Gastrocnemius medialis (tissue), 4 donors: Measurements from ENCODE around the gene IGFALS.

Source experiments
- POLR2A ChIP-seq, 2 donors: fragments of 450-650 bp; IDR thresholded peaks; one replicate each; pipeline ENCODE4 v1.6.1; 2017; ENCODE audit warnings: antibody characterized with exemption in 2 of 2, mild to moderate bottlenecking in 2 of 2, moderate library complexity in 2 of 2
- TF ChIP-seq, protein P1 (sequence below), 5 experiments: fragments of 450-650 bp in 3 of 5; fragments of 200-600 bp in 2 of 5; sonication (generic) in 2 of 5; IDR thresholded peaks in 4 of 5; conservative IDR thresholded peaks in 1 of 5; 1 replicate in 4 of 5; 2 replicates in 1 of 5; pipeline ENCODE4 v1.5.1; 2016 to 2019; ENCODE audit warnings: antibody characterized with exemption in 5 of 5, mild to moderate bottlenecking in 3 of 5, moderate library complexity in 3 of 5

DNA sequence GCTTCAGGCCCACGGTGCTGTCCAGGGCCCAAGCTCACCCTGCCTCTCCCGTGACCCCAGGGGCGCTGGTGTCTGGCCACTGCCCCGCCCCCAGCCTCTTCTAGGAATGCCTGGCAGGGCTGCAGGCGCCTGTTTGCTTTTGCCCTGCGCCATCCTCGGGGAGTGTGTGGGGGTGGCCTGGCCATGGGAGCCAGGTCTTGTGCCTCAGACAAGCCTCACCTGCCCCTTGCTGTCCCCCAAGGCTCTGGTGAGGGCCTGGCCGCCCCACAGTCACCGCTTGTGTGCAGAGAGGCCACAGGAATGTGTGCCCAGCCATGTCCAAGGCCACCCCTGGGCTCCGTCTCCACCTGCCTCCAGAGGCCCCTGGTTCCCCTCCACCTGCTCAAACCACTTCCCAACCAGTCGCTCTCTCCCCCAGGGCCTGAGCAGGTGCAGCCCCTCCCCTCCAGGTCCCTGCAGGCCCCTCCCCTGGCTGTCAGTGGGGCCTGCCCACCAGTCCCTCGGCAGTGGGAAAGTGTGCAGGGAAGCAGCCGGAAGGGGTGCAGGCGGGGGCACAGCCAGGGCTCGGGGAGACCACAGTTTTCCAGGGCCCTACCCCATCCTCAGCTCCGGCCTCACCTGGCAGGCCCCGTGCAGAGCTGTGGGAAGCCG, 841 bp upstream of the IGFALS start:
- TF ChIP-seq, protein P1, sequence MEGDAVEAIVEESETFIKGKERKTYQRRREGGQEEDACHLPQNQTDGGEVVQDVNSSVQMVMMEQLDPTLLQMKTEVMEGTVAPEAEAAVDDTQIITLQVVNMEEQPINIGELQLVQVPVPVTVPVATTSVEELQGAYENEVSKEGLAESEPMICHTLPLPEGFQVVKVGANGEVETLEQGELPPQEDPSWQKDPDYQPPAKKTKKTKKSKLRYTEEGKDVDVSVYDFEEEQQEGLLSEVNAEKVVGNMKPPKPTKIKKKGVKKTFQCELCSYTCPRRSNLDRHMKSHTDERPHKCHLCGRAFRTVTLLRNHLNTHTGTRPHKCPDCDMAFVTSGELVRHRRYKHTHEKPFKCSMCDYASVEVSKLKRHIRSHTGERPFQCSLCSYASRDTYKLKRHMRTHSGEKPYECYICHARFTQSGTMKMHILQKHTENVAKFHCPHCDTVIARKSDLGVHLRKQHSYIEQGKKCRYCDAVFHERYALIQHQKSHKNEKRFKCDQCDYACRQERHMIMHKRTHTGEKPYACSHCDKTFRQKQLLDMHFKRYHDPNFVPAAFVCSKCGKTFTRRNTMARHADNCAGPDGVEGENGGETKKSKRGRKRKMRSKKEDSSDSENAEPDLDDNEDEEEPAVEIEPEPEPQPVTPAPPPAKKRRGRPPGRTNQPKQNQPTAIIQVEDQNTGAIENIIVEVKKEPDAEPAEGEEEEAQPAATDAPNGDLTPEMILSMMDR (IDR thresholded peaks at IDR 0.05 in 4 of 5, conservative IDR thresholded peaks at IDR 0.05 in 1 of 5), result no peak
- no peak for TF ChIP-seq POLR2A (IDR thresholded peaks at IDR 0.05)
